Neural progenitor cell (in vitro differentiated cells): ENCODE measurements around the gene ABTB2.

Experiments
- CTCF ChIP-seq: fragments of 200-600 bp; sonication (generic); IDR thresholded peaks from 2 replicates; pipeline ENCODE4 v1.5.1; 2017; ENCODE audit warnings: antibody characterized with exemption, mild to moderate bottlenecking
- EZH2 ChIP-seq: fragments of 200-600 bp; sonication (generic); IDR thresholded peaks from 2 replicates; pipeline ENCODE4 v1.6.1; 2017; ENCODE audit warnings: antibody characterized with exemption, mild to moderate bottlenecking, moderate library complexity
- EZH2phosphoT487 ChIP-seq: fragments of 200-600 bp; sonication (generic); IDR thresholded peaks from 2 replicates; pipeline ENCODE4 v1.6.1; 2017; ENCODE audit warnings: antibody characterized with exemption

- TF ChIP-seq EZH2 (no peak), CTCF (no peak), EZH2phosphoT487 (no peak)
Measured at GRCh38 chr11:34407121-34407813, 49.5 kb upstream of the ABTB2 start.
